HEK293 (cell line): ENCODE data around the gene PHC1.

Experiments
- CTCF ChIA-PET: fragments of 350-600 bp; formaldehyde crosslinking; extraction: SDS; loops from one replicate; lab custom pipeline; 2021; ENCODE audit warnings: antibody characterized with exemption; lab: Yijun Ruan, JAX
- POLR2A ChIA-PET: fragments of 300-600 bp; formaldehyde crosslinking; extraction: SDS; loops from one replicate; lab custom pipeline; 2020; ENCODE audit warnings: antibody characterized with exemption, inconsistent platforms; lab: Yijun Ruan, JAX
- H3K27ac ChIP-seq: fragments of 200-500 bp; sonication (Bioruptor generic); 2 replicates; pipeline ENCODE4 v1.5.1; 2014; ENCODE audit warnings: low read depth, low read length, control low read depth, inconsistent platforms; ENCODE audit errors: extremely low read depth
- H3K36me3 ChIP-seq, 2 experiments: fragments of 200-500 bp in 1 of 2; sonication (Bioruptor generic) in 1 of 2; 1 replicate in 1 of 2; 2 replicates in 1 of 2; pipeline ENCODE4 v1.5.1; 2014 to 2017; ENCODE audit warnings: inconsistent platforms in 2 of 2, low read length in 2 of 2; ENCODE audit not compliant: control insufficient read depth in 2 of 2, insufficient read depth in 1 of 2
- H3K4me1 ChIP-seq: fragments of 200-500 bp; sonication (Bioruptor generic); 2 replicates; pipeline ENCODE4 v1.5.1; 2014; ENCODE audit warnings: mild to moderate bottlenecking, low read length, inconsistent platforms; ENCODE audit not compliant: control insufficient read depth, insufficient read depth
- H3K4me3 ChIP-seq: 2 replicates; pipeline ENCODE4 v1.5.1; 2011; ENCODE audit warnings: low read depth, mild to moderate bottlenecking, control low read depth, low read length, moderate library complexity
- H3K9me3 ChIP-seq: fragments of 200-500 bp; sonication (Bioruptor generic); 2 replicates; pipeline ENCODE4 v1.5.1; 2014; ENCODE audit warnings: low read depth, low read length, inconsistent platforms; ENCODE audit not compliant: control insufficient read depth, insufficient read depth
- HOXA7 ChIP-seq: sonication (generic); formaldehyde crosslinking; IDR thresholded peaks from 2 replicates; pipeline ENCODE4 v1.8.1; 2022; ENCODE audit warnings: missing genetic modification reagents, borderline replicate concordance
- WT1 ChIP-seq: fragments of 450-650 bp; formaldehyde crosslinking; IDR thresholded peaks from 2 replicates; pipeline ENCODE4 v1.5.1; 2016; ENCODE audit warnings: missing biosample characterization, missing genetic modification characterization
- ZBTB1 ChIP-seq: fragments of 450-650 bp; formaldehyde crosslinking; IDR thresholded peaks from 2 replicates; pipeline ENCODE4 v1.5.1; 2016; ENCODE audit warnings: missing biosample characterization, missing genetic modification characterization
- ZFP69B ChIP-seq: fragments of 450-650 bp; formaldehyde crosslinking; IDR thresholded peaks from 2 replicates; pipeline ENCODE4 v1.5.1; 2016; ENCODE audit warnings: missing biosample characterization, missing genetic modification characterization
- ZNF10 ChIP-seq: fragments of 450-650 bp; formaldehyde crosslinking; IDR thresholded peaks from 2 replicates; pipeline ENCODE4 v1.5.1; 2017; ENCODE audit warnings: missing biosample characterization, missing genetic modification characterization
- ZNF16 ChIP-seq: fragments of 450-650 bp; formaldehyde crosslinking; IDR thresholded peaks from 2 replicates; pipeline ENCODE4 v1.5.1; 2016; ENCODE audit warnings: low read depth, missing biosample characterization, missing genetic modification characterization
- ZNF223 ChIP-seq: fragments of 450-650 bp; formaldehyde crosslinking; IDR thresholded peaks from 2 replicates; pipeline ENCODE4 v1.5.1; 2016; ENCODE audit warnings: missing biosample characterization, missing genetic modification characterization
- ZNF266 ChIP-seq: fragments of 450-650 bp; formaldehyde crosslinking; IDR thresholded peaks from 2 replicates; pipeline ENCODE4 v1.5.1; 2016; ENCODE audit warnings: missing biosample characterization, missing genetic modification characterization, low read depth
- ZNF302 ChIP-seq: fragments of 450-650 bp; formaldehyde crosslinking; IDR thresholded peaks from 2 replicates; pipeline ENCODE4 v1.5.1; 2016; ENCODE audit warnings: missing biosample characterization, missing genetic modification characterization, low read depth
- ZNF37A ChIP-seq: fragments of 450-650 bp; IDR thresholded peaks from 2 replicates; pipeline ENCODE4 v1.5.1; 2018; ENCODE audit warnings: missing biosample characterization, missing genetic modification characterization
- ZNF404 ChIP-seq: fragments of 450-650 bp; formaldehyde crosslinking; IDR thresholded peaks from 2 replicates; pipeline ENCODE4 v1.5.1; 2017; ENCODE audit warnings: missing biosample characterization, missing genetic modification characterization
- ZNF530 ChIP-seq: fragments of 450-650 bp; formaldehyde crosslinking; IDR thresholded peaks from 2 replicates; pipeline ENCODE4 v1.5.1; 2016; ENCODE audit warnings: low read depth, missing biosample characterization, missing genetic modification characterization
- ZNF571 ChIP-seq: fragments of 450-650 bp; formaldehyde crosslinking; IDR thresholded peaks from 2 replicates; pipeline ENCODE4 v1.5.0; 2017; ENCODE audit warnings: missing biosample characterization, missing genetic modification characterization
- ZNF610 ChIP-seq: fragments of 450-650 bp; formaldehyde crosslinking; IDR thresholded peaks from 2 replicates; pipeline ENCODE4 v1.5.1; 2016; ENCODE audit warnings: missing biosample characterization, missing genetic modification characterization, borderline replicate concordance
- ZNF654 ChIP-seq: fragments of 450-650 bp; formaldehyde crosslinking; IDR thresholded peaks from 2 replicates; pipeline ENCODE4 v1.5.1; 2016; ENCODE audit warnings: low read depth, missing biosample characterization, missing genetic modification characterization
- ZNF76 ChIP-seq: fragments of 450-650 bp; formaldehyde crosslinking; IDR thresholded peaks from 2 replicates; pipeline ENCODE4; 2016; ENCODE audit warnings: low read depth, missing biosample characterization, missing genetic modification characterization, borderline replicate concordance
- ZNF777 ChIP-seq: fragments of 450-650 bp; formaldehyde crosslinking; IDR thresholded peaks from 2 replicates; pipeline ENCODE4 v1.5.1; 2017; ENCODE audit warnings: missing biosample characterization, missing genetic modification characterization, borderline replicate concordance
- ZNF785 ChIP-seq: fragments of 450-650 bp; formaldehyde crosslinking; IDR thresholded peaks from 2 replicates; pipeline ENCODE4 v1.5.1; 2016; ENCODE audit warnings: missing biosample characterization, missing genetic modification characterization
- TF ChIP-seq, protein P1 (sequence below): fragments of 450-650 bp; formaldehyde crosslinking; IDR thresholded peaks from 2 replicates; pipeline ENCODE4 v1.5.1; 2016; ENCODE audit warnings: missing biosample characterization, missing genetic modification characterization
- TF ChIP-seq, protein P2 (sequence below): fragments of 450-650 bp; formaldehyde crosslinking; conservative IDR thresholded peaks from 2 replicates; pipeline ENCODE4 v1.5.1; 2016; ENCODE audit warnings: low read depth, missing biosample characterization, missing genetic modification characterization
- TF ChIP-seq, protein P3 (sequence below): fragments of 450-650 bp; formaldehyde crosslinking; IDR thresholded peaks from 2 replicates; pipeline ENCODE4 v1.5.1; 2016; ENCODE audit warnings: missing biosample characterization, missing genetic modification characterization

PHC1 gene

DNA sequence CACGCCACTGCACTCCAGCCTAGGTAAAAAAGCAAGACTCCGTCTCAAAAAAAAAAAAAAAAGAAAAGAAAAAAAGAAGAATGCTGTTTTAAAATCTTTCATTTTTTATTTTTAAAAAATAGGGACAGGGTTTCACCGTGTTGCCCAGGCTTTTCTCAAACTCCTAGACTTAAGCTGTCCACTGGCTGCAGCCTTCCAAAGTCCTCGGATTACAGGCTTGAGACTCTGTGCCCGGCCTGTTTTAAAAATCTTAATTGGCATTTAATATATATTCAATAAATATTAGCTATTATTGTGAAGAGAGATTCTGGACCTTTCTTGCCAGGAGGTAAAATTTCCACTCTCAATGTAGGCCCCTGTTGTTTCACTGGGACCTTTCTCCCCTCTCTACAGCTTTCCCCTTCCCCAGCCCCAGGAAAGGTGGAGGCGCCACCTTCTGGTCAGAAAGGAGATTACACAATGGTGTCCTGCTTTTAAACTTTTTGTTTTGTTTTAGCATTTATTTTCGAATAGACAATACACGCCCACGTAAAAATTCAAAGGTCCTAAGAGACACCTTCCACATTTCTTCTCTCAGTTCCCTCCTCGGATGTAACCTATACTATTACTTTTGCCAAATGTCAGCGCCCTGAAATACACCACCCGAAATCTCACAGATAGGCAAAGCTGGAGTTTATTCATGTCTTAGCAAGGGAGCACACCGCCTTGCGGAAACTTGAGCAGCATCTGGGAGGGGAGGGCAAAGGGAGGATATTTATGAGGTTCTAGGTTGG, 23.8 kb upstream of the PHC1 start (continued):
- TF ChIP-seq, protein P1, sequence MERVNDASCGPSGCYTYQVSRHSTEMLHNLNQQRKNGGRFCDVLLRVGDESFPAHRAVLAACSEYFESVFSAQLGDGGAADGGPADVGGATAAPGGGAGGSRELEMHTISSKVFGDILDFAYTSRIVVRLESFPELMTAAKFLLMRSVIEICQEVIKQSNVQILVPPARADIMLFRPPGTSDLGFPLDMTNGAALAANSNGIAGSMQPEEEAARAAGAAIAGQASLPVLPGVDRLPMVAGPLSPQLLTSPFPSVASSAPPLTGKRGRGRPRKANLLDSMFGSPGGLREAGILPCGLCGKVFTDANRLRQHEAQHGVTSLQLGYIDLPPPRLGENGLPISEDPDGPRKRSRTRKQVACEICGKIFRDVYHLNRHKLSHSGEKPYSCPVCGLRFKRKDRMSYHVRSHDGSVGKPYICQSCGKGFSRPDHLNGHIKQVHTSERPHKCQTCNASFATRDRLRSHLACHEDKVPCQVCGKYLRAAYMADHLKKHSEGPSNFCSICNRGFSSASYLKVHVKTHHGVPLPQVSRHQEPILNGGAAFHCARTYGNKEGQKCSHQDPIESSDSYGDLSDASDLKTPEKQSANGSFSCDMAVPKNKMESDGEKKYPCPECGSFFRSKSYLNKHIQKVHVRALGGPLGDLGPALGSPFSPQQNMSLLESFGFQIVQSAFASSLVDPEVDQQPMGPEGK (tag by site-specific recombination): peak; percentile 33; the same call in 1 of the 2 replicates
- TF ChIP-seq ZNF654 (tag by site-specific recombination) (peak; percentile 86), ZNF76 (tag by site-specific recombination) (no peak), ZNF16 (tag by site-specific recombination) (no peak), WT1 (tag by site-specific recombination) (peak; percentile 77), ZBTB1 (no peak)

DNA sequence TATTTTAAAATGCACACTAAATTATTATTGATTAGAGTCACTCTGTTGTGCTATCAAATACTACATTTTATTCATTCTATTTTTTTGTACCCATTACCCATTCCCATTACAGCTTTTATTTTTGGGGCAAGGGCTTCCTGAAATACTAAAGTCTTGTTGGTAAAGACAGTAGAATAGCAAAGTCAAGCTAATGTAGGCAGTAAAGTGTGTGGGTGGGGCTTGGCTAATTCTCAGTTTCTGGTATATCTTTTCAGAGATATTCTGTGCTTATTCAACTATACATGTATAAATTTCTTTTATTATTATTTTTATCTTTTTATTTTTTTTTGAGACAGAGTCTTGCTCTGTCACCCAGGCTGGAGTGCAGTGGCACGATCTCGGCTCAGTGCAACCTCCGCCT, 22.3 kb upstream of the PHC1 start:
- ChIA-PET POLR2A (interaction anchor here (2.0 kb wide), 1 partner anchor 58 kb away, joined by 5 read pairs; the partner anchor contains the start of gene M6PR), CTCF (interaction anchor here (0.7 to 3.4 kb wide), 9 partner anchors 10 to 348 kb away, joined by 3 to 32 read pairs (median 10); partner anchors contain the start of gene PHC1)
- Histone ChIP-seq H3K27ac (no peak overlapping the region), H3K36me3 (no peaks in the 10 kb centered on the region)
- TF ChIP-seq ZFP69B (tag by site-specific recombination) (no peak), ZNF266 (no peak), ZNF37A (tag by site-specific recombination) (no peak), ZNF404 (tag by site-specific recombination) (no peak), ZNF571 (tag by site-specific recombination) (no peak), ZNF777 (tag by site-specific recombination) (no peak), ZNF530 (tag by site-specific recombination) (no peak), HOXA7 (CRISPR knock-in tag) (no peak), ZNF223 (tag by site-specific recombination) (no peak), WT1 (tag by site-specific recombination) (no peak), ZNF302 (tag by site-specific recombination) (no peak), ZNF10 (no peak), ZNF785 (no peak), ZNF610 (no peak)
- TF ChIP-seq, protein P2, sequence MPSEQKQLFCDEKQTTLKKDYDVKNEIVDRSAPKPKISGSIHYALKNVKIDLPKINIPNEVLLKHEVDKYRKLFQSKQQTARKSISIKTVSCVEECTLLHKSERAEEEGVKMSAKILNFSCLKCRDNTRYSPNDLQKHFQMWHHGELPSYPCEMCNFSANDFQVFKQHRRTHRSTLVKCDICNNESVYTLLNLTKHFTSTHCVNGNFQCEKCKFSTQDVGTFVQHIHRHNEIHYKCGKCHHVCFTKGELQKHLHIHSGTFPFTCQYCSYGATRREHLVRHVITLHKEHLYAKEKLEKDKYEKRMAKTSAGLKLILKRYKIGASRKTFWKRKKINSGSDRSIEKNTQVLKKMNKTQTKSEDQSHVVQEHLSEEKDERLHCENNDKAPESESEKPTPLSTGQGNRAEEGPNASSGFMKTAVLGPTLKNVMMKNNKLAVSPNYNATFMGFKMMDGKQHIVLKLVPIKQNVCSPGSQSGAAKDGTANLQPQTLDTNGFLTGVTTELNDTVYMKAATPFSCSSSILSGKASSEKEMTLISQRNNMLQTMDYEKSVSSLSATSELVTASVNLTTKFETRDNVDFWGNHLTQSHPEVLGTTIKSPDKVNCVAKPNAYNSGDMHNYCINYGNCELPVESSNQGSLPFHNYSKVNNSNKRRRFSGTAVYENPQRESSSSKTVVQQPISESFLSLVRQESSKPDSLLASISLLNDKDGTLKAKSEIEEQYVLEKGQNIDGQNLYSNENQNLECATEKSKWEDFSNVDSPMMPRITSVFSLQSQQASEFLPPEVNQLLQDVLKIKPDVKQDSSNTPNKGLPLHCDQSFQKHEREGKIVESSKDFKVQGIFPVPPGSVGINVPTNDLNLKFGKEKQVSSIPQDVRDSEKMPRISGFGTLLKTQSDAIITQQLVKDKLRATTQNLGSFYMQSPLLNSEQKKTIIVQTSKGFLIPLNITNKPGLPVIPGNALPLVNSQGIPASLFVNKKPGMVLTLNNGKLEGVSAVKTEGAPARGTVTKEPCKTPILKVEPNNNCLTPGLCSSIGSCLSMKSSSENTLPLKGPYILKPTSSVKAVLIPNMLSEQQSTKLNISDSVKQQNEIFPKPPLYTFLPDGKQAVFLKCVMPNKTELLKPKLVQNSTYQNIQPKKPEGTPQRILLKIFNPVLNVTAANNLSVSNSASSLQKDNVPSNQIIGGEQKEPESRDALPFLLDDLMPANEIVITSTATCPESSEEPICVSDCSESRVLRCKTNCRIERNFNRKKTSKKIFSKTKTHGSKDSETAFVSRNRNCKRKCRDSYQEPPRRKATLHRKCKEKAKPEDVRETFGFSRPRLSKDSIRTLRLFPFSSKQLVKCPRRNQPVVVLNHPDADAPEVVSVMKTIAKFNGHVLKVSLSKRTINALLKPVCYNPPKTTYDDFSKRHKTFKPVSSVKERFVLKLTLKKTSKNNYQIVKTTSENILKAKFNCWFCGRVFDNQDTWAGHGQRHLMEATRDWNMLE (tag by site-specific recombination): no peak
- TF ChIP-seq, protein P3, sequence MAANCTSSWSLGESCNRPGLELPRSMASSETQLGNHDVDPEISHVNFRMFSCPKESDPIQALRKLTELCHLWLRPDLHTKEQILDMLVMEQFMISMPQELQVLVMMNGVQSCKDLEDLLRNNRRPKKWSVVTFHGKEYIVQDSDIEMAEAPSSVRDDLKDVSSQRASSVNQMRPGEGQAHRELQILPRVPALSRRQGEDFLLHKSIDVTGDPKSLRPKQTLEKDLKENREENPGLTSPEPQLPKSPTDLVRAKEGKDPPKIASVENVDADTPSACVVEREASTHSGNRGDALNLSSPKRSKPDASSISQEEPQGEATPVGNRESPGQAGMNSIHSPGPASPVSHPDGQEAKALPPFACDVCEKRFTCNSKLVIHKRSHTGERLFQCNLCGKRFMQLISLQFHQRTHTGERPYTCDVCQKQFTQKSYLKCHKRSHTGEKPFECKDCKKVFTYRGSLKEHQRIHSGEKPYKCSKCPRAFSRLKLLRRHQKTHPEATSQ (tag by site-specific recombination): no peak
- TF ChIP-seq, all 188 proteins: peak for 0
- Histone ChIP-seq H3K9me3 (no peaks in the 10 kb centered on the region), H3K4me1 (no peaks in the 10 kb centered on the region), H3K4me3 (no peak overlapping the region)
